AG10803 (cell line): ENCODE measurements around the gene UBAC1.

Experiments used
- DNase-seq: peaks from one replicate; pipeline ENCODE4 v3.0.0; 2010; ENCODE audit warnings: low read depth
- H3K4me3 ChIP-seq: 2 replicates; pipeline ENCODE4 v1.5.1; 2011; ENCODE audit warnings: mild to moderate bottlenecking, low read length, control low read depth
- CTCF ChIP-seq: conservative IDR thresholded peaks from 2 replicates; pipeline ENCODE4 v1.5.1; 2011; ENCODE audit warnings: mild to moderate bottlenecking, low read length, control low read depth, inconsistent platforms

The UBAC1 gene

GRCh38 chr9:135909371-135909770 lies 51.8 kb downstream of the UBAC1 start:
- no peak for TF ChIP-seq CTCF
- DNase-seq: no peak
- no peak overlapping the region for H3K4me3 ChIP-seq

GRCh38 chr9:135908754-135909204 lies 52.4 kb downstream of the UBAC1 start:
- no peak for DNase-seq
- TF ChIP-seq CTCF: no peak
- H3K4me3 ChIP-seq: peak overlapping the region; percentile 74

- TF ChIP-seq CTCF: no peak
- no peak for DNase-seq
- H3K4me3 ChIP-seq: peak overlapping the region; percentile 74
Measured at GRCh38 chr9:135908093-135908753, 53.0 kb downstream of the UBAC1 start.

GRCh38 chr9:135907431-135908092 lies 53.6 kb downstream of the UBAC1 start, which contains the start of gene CAMSAP1:
TSS of gene CAMSAP1 (minus strand) at chr9:135907546. CDS start at chr9:135907159, 387 bp downstream.
- H3K4me3 ChIP-seq: peak within 1 kb of the TSS; percentile 74
- DNase-seq: peak; percentile 90
- no peak for TF ChIP-seq CTCF

- peak overlapping the region; percentile 56 for H3K4me3 ChIP-seq
- no peak for DNase-seq
- TF ChIP-seq CTCF: no peak
Measured at GRCh38 chr9:135907006-135907430, 54.2 kb downstream of the UBAC1 start.

GRCh38 chr9:135906291-135907005 lies 54.7 kb downstream of the UBAC1 start:
- peak overlapping the region; percentile 56 for H3K4me3 ChIP-seq
- DNase-seq: peak; percentile 38
- no peak for TF ChIP-seq CTCF
